ENCODE measurements around the gene ZKSCAN7.

DNA sequence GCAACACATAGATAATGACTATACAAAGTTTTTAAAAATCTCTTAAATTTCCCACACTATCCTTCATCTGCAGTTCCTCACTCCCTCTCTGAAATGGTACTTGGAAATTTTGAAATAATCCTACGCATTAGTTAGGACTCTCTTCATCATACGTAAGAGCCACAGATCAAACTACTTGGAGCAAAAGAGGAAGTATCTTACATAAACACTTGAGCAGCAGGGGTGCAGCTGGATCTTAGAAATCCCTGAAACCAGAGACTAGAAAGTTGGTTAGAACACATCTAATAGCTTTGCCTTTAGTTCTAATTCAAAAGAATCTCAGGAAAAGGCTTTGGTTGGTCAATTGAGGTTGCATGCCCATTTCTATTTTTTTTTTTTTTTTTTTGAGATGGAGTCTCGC lies 38.8 kb upstream of the ZKSCAN7 start:
- TF ChIP-seq YY1 (IDR thresholded peaks at IDR 0.05; ENCODE audit: insufficient read depth, insufficient read length) (no peak), ZNF274 (IDR thresholded peaks at IDR 0.05; ENCODE audit: low read depth, low read length) (no peak), SUZ12 (IDR thresholded peaks at IDR 0.05; ENCODE audit: extremely low read depth, insufficient read depth, insufficient read length) (no peak)

All from NT2/D1 (cell line).